Activated naive CD4-positive, alpha-beta T cell treated with anti-CD3 and anti-CD28 coated beads, Interleukin-2, amount 50 U/mL, for 24 hours (primary cell): ENCODE results near the gene NPAS2.

ENCODE experiments used
- H3K27ac Mint-ChIP-seq: one replicate; pipeline ENCODE4 v1.8.0; 2021; ENCODE audit warnings: mild to moderate bottlenecking, mixed read lengths
- H3K27me3 Mint-ChIP-seq: one replicate; pipeline ENCODE4 v1.8.0; 2021; ENCODE audit warnings: mixed read lengths
- H3K36me3 Mint-ChIP-seq: one replicate; pipeline ENCODE4 v1.8.0; 2021; ENCODE audit warnings: mixed read lengths
- H3K4me1 Mint-ChIP-seq: one replicate; pipeline ENCODE4 v1.8.0; 2021; ENCODE audit warnings: mixed read lengths
- H3K4me3 Mint-ChIP-seq: one replicate; pipeline ENCODE4 v1.8.0; 2021; ENCODE audit warnings: mild to moderate bottlenecking, mixed read lengths
- H3K9me3 Mint-ChIP-seq: one replicate; pipeline ENCODE4 v1.8.0; 2021; ENCODE audit warnings: mixed read lengths

The NPAS2 gene

DNA sequence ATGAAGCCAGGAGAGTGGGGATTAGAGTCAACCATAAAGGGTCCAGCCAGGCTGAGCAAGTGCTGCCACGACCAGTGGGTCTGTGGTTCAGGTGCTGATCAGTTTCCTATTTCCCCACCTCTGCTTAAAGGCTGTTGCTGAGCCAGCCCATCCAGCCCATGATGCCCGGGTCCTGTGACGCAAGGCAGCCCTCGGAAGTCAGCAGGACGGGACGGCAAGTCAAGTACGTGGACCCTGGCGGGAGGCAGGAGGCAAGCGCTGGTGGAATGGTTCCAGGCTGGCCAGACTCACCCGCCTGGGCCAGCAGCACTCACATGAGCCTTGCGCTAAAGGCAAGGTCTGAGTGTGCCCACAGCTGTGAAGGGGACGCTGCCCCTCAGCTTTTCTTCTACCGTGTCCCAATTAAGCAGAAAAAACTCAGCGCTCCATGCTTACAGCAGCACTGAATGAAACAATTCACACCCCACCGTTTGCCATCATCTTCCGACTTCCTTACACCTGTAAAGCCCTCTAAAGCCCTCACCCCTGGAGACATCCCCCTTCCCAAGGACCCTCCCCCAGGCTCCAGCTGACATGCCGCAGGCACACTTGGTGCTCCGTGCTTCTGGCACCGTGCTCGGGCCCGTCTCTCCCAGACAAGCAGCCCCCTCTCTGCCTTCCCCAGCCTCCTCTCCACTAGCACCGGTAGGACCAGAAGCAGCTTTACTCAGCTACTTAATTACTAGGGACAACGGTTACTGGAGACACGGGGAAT, 170.9 kb downstream of the NPAS2 start:
- Mint-ChIP-seq H3K27me3 (no peaks in the 10 kb centered on the region), H3K9me3 (no peaks in the 10 kb centered on the region), H3K27ac (no peak overlapping the region), H3K4me1 (peaks cover 4% of the 10 kb centered on the region), H3K36me3 (no peaks in the 10 kb centered on the region), H3K4me3 (no peak overlapping the region)

DNA sequence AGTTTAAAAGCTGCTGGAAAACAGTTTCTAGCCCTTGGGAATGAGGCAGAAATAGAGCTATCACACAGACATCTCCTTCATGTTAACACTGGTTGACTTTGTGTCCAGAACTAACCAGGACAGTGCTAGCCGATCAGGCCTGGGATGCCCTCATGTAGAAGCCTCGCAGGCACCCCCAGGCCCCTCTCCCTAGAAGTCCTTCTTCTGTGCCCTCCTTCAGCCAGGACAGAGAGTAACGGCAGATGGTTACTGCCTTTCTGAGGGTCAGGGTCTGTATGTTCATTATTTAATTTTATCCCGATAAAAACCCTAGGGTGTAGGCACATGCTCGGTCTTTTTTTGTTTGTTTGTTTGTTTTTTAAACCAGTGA, 171.4 kb downstream of the NPAS2 start:
- H3K4me3 Mint-ChIP-seq, result no peak overlapping the region
- H3K27ac Mint-ChIP-seq, result no peak overlapping the region
- H3K9me3 Mint-ChIP-seq, result no peaks in the 10 kb centered on the region
- H3K36me3 Mint-ChIP-seq, result no peaks in the 10 kb centered on the region
- peaks cover 4% of the 10 kb centered on the region for H3K4me1 Mint-ChIP-seq
- H3K27me3 Mint-ChIP-seq, result no peaks in the 10 kb centered on the region

DNA sequence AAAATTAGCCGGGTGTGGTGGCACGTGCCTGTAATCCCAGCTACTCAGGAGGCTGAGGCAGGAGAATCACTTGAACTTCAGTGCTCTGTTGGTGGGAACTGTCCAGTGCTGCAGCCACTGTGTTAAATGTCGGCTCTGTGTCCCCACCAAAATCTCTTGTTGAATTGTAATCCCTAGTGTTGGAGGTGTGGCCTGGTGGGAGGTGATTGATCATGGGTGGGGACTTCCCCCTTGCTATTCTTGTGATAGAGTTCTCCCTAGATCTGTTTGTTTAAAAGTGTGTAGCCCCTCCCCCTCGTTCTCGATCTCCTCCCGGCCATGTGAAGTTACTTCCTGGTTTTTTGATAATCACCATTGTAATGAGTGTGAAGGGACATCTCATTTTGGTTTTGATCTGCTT, 172.3 kb downstream of the NPAS2 start:
- H3K9me3 Mint-ChIP-seq, result no peaks in the 10 kb centered on the region
- peaks cover 4% of the 10 kb centered on the region for H3K4me1 Mint-ChIP-seq
- no peaks in the 10 kb centered on the region for H3K27me3 Mint-ChIP-seq
- no peaks in the 10 kb centered on the region for H3K36me3 Mint-ChIP-seq
- H3K4me3 Mint-ChIP-seq, result no peak overlapping the region
- H3K27ac Mint-ChIP-seq, result no peak overlapping the region

- Mint-ChIP-seq H3K36me3 (no peaks in the 10 kb centered on the region), H3K4me3 (no peak overlapping the region), H3K27me3 (no peaks in the 10 kb centered on the region), H3K27ac (no peak overlapping the region), H3K4me1 (peaks cover 4% of the 10 kb centered on the region), H3K9me3 (no peaks in the 10 kb centered on the region)
These were observed 173.4 kb downstream of the NPAS2 start for GRCh38 chr2:100993294-100993693.

- Mint-ChIP-seq H3K4me1 (peaks cover 4% of the 10 kb centered on the region), H3K9me3 (no peaks in the 10 kb centered on the region), H3K27ac (no peak overlapping the region), H3K4me3 (no peak overlapping the region), H3K36me3 (no peaks in the 10 kb centered on the region), H3K27me3 (no peaks in the 10 kb centered on the region)
These were observed 175.6 kb downstream of the NPAS2 start for GRCh38 chr2:100995309-100996075.

DNA sequence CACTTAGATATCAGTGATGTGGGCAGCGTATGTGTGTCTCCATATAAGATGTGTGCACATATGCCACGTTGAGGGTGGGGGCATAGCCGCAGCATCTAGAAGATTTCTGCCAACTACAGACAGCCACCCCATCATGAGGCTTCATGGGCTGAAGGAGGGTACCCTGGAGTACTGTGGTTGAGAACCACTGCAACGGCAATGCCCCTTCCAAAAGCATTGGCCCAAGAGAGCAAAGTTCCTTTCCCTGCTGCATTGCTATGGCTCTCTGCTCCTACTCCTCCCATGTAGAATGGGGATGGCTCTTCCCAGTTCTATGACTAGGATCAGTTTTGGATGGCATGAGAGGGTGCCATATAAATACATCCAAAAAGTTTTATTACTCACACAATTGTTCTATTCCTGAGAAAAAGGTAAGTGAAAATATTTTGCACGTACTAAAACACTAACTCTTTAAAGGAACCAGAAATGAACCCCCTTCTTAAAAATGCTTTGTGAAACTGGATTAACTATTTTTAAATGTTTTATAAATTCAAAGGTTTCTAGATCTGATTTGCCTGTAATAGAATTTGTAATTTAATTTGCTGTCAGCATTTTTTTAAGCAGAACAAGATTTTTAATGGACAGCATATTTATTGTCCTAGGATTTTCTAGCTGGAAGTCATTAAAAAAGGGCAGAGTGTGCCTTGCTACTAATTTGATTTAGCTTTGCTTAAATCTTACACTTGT, 177.7 kb downstream of the NPAS2 start:
- peaks cover under 1% of the 10 kb centered on the region for H3K36me3 Mint-ChIP-seq
- no peaks in the 10 kb centered on the region for H3K9me3 Mint-ChIP-seq
- H3K27me3 Mint-ChIP-seq, result no peaks in the 10 kb centered on the region
- H3K27ac Mint-ChIP-seq, result no peak overlapping the region
- H3K4me1 Mint-ChIP-seq, result peaks cover 12% of the 10 kb centered on the region
- H3K4me3 Mint-ChIP-seq, result no peak overlapping the region

GRCh38 chr2:100998235-100998573, 178.3 kb downstream of the NPAS2 start:
- Mint-ChIP-seq H3K36me3 (peaks cover 6% of the 10 kb centered on the region), H3K9me3 (no peaks in the 10 kb centered on the region), H3K27ac (no peak overlapping the region), H3K4me3 (no peak overlapping the region), H3K27me3 (no peaks in the 10 kb centered on the region), H3K4me1 (peaks cover 12% of the 10 kb centered on the region)

DNA sequence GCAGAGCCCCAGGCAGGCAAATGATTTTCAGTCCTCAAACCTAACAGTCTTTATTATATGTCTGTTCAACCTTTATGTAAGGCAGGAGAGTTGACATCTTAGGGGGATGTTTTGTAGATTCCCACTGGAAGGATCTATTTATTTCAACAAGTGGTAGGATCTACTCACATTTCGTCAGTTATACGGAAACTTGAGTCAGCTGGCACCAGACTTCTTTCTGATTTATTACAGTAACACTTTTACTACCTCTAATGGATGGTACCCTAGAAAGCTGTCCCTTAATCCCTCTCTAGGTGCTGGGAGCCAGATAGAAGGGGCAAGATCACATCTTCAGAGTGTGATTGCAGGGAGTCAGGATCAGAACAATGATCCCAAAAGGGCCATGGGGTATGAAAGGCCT, 180.1 kb downstream of the NPAS2 start:
- H3K27ac Mint-ChIP-seq, result no peak overlapping the region
- H3K27me3 Mint-ChIP-seq, result no peaks in the 10 kb centered on the region
- peaks cover 23% of the 10 kb centered on the region for H3K36me3 Mint-ChIP-seq
- peak overlapping the region; percentile 27 for H3K4me3 Mint-ChIP-seq
- no peaks in the 10 kb centered on the region for H3K9me3 Mint-ChIP-seq
- H3K4me1 Mint-ChIP-seq, result peaks cover 30% of the 10 kb centered on the region

DNA sequence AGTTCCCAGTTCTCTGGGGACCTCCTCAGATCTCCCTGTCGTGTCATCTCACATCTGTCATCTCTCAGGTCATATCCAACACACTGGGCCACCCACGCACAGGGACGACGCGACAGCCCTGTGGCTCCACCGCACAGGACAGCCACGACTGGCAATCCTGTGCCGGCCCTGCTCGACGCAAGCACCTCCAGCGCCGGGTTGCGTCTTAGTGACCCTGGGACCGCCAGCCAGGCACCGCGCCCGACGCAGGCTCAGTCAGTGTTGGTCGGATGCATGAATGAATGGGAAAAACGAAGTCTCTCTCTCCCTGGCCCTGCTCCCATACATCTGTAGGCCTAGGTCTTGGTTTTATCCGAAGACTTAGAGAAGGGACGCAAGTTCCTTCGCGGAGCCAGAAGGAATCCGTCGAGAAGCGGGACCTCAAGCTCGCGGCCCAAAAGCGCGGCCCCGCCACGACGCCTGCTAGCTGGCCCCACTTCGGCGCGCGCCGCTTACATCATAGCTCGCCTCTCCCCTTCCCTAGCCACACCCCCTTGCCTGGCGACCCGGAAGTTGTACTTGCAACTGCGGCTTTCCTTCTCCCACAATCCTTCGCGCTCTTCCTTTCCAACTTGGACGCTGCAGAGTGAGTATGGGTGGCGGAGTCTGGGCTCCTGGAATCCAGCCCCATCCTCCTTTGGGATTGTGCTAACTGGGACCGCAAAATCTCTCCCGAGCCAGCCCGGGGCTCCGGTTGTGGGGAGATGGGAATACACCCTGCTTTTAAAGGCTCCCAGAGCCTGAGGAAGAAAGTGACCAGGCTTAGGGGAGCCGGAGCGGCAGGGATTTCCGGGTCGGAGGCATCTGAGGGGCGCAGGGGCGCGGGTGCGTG, 182.0 kb downstream of the NPAS2 start, which contains the start of gene RPL31:
Gene RPL31, plus strand, starts transcription at position 599 of the 871 bp plus-strand sequence. CDS start 413 bp downstream, outside the sequence.
- peak within 1 kb of the TSS; percentile 97 for H3K4me3 Mint-ChIP-seq

GRCh38 chr2:101002562-101003277, 182.8 kb downstream of the NPAS2 start:
- H3K36me3 Mint-ChIP-seq, result peaks cover 36% of the 10 kb centered on the region
- H3K9me3 Mint-ChIP-seq, result no peaks in the 10 kb centered on the region
- peak overlapping the region; percentile 97 for H3K4me3 Mint-ChIP-seq
- H3K27ac Mint-ChIP-seq, result peak overlapping the region; percentile 98
- peaks cover 48% of the 10 kb centered on the region for H3K4me1 Mint-ChIP-seq
- no peaks in the 10 kb centered on the region for H3K27me3 Mint-ChIP-seq

More for the DNA sequence above, 182.0 kb downstream of the NPAS2 start, which contains the start of gene RPL31:
- peaks cover 45% of the 10 kb centered on the region for H3K4me1 Mint-ChIP-seq
- H3K27me3 Mint-ChIP-seq, result no peaks in the 10 kb centered on the region
- H3K9me3 Mint-ChIP-seq, result no peaks in the 10 kb centered on the region
- H3K36me3 Mint-ChIP-seq, result peaks cover 35% of the 10 kb centered on the region
- peak within 1 kb of the TSS; percentile 98 for H3K27ac Mint-ChIP-seq

DNA sequence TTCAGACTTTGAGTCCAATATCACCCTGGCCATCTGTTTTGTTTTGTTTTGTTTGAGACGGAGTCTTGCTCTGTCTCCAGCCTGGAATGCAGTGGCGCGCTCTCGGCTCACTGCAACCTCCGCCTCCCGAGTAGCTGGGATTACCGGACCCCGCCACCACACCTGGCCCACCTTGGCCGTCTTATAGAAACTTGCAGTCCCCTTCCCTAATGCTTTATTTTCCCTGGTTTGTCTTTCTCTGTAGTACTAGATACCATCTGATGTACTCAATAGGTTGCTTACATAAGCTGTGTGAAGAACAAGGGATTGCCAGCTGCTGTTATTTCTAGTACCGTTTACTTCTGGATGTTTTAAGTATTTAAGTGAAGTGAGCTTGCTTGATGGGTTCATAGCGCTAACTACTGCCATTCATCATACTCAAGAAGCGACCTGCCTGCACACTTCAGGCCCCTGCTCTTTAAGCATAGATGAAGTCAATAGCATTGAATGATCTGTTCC, 183.4 kb downstream of the NPAS2 start:
- Mint-ChIP-seq H3K4me3 (peak overlapping the region; percentile 97), H3K4me1 (peaks cover 54% of the 10 kb centered on the region), H3K36me3 (peaks cover 40% of the 10 kb centered on the region), H3K27me3 (no peaks in the 10 kb centered on the region), H3K9me3 (no peaks in the 10 kb centered on the region), H3K27ac (peak overlapping the region; percentile 98)

GRCh38 chr2:101004620-101005325, 184.8 kb downstream of the NPAS2 start:
- Mint-ChIP-seq H3K36me3 (peaks cover 40% of the 10 kb centered on the region), H3K4me3 (peak overlapping the region; percentile 97), H3K27ac (peak overlapping the region; percentile 98), H3K4me1 (peaks cover 54% of the 10 kb centered on the region), H3K27me3 (no peaks in the 10 kb centered on the region), H3K9me3 (no peaks in the 10 kb centered on the region)

DNA sequence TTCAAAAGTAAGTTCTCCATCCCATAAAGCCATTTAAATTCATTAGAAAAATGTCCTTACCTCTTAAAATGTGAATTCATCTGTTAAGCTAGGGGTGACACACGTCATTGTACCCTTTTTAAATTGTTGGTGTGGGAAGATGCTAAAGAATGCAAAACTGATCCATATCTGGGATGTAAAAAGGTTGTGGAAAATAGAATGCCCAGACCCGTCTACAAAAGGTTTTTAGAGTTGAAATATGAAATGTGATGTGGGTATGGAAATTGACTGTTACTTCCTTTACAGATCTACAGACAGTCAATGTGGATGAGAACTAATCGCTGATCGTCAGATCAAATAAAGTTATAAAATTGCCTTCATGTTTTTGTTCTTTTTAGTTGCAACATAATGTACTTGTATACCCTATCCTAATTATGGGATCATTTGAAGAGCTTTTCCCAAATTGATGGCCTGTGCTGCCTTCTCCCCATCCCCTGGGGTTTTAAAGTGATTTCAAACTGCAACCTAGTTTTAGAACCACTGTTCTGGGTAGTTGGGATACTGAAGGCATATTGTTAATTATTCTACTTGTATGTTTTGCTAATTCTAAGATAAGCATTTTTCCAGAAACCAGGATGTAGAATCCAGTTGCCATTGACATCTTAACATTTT, 186.3 kb downstream of the NPAS2 start:
- Mint-ChIP-seq H3K27me3 (no peaks in the 10 kb centered on the region), H3K4me3 (peak overlapping the region; percentile 97), H3K27ac (peak overlapping the region; percentile 98), H3K4me1 (peaks cover 56% of the 10 kb centered on the region), H3K9me3 (no peaks in the 10 kb centered on the region), H3K36me3 (peaks cover 40% of the 10 kb centered on the region)
